ENCODE results near the gene EGFR.

The EGFR gene

DNA sequence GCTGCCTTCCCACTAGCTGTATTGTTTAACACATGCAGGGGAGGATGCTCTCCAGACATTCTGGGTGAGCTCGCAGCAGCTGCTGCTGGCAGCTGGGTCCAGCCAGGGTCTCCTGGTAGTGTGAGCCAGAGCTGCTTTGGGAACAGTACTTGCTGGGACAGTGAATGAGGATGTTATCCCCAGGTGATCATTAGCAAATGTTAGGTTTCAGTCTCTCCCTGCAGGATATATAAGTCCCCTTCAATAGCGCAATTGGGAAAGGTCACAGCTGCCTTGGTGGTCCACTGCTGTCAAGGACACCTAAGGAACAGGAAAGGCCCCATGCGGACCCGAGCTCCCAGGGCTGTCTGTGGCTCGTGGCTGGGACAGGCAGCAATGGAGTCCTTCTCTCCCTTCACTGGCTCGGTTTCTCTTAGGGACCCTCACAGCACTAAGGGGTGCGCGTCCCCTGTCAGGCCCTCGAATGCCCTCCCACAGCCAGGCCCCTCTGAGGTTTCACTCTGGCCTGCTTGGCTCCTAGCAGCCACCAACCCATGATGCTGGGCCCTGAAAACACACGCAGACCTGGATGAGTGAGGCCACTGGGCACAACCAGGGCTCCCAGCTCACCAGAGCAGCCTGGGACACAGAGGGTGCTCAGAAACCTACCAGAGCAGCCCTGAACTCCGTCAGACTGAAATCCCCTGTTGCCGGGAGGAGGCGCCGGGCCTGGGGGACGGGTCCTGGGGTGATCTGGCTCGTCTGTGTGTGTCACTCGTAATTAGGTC lies 173.3 kb downstream of the EGFR start:
- Histone ChIP-seq H3F3A (ENCODE audit: insufficient read depth, low read length) (no peaks in the 10 kb centered on the region), H3K27me3 (replicated peaks; ENCODE audit: insufficient read depth, low read length) (no peaks in the 10 kb centered on the region), H3K4me2 (ENCODE audit: low read depth, low read length) (no peak overlapping the region), H3K36me3 (replicated peaks; ENCODE audit: insufficient read depth, low read length) (no peaks in the 10 kb centered on the region), H3K9me3 (replicated peaks; ENCODE audit: insufficient read depth, low read length) (no peaks in the 10 kb centered on the region), H3K4me1 (ENCODE audit: low read length) (no peaks in the 10 kb centered on the region), H3K27ac (ENCODE audit: low read length) (no peak overlapping the region), H3K4me3 (ENCODE audit: low read length) (no peak overlapping the region), H3K9ac (ENCODE audit: low read length) (no peak overlapping the region), H3K9me2 (replicated peaks; ENCODE audit: insufficient read depth, low read length) (no peaks in the 10 kb centered on the region), H3K79me2 (ENCODE audit: low read length) (no peaks in the 10 kb centered on the region), H2AFZ (ENCODE audit: low read length) (no peak overlapping the region), H4K20me1 (ENCODE audit: insufficient read depth, low read length) (no peaks in the 10 kb centered on the region)
- no peak for DNase-seq
- TF ChIP-seq EZH2phosphoT487 (IDR thresholded peaks at IDR 0.05; ENCODE audit: low read length): no peak
- TF ChIP-seq CTCF (IDR thresholded peaks at IDR 0.05; ENCODE audit: low read length): no peak
- no peak for TF ChIP-seq EZH2 (optimal IDR thresholded peaks at IDR 0.05; ENCODE audit: low read depth, low read length)

GRCh38 chr7:55192723-55193122 lies 173.9 kb downstream of the EGFR start:
- Histone ChIP-seq H3K9ac (ENCODE audit: low read length) (no peak overlapping the region), H4K20me1 (ENCODE audit: insufficient read depth, low read length) (no peaks in the 10 kb centered on the region), H3K27ac (ENCODE audit: low read length) (no peak overlapping the region), H3K36me3 (replicated peaks; ENCODE audit: insufficient read depth, low read length) (no peaks in the 10 kb centered on the region), H2AFZ (ENCODE audit: low read length) (no peak overlapping the region), H3K4me1 (ENCODE audit: low read length) (no peaks in the 10 kb centered on the region), H3K27me3 (replicated peaks; ENCODE audit: insufficient read depth, low read length) (no peaks in the 10 kb centered on the region), H3K9me2 (replicated peaks; ENCODE audit: insufficient read depth, low read length) (no peaks in the 10 kb centered on the region), H3K4me2 (ENCODE audit: low read depth, low read length) (no peak overlapping the region), H3K79me2 (ENCODE audit: low read length) (no peaks in the 10 kb centered on the region), H3K9me3 (replicated peaks; ENCODE audit: insufficient read depth, low read length) (no peaks in the 10 kb centered on the region), H3F3A (ENCODE audit: insufficient read depth, low read length) (no peaks in the 10 kb centered on the region), H3K4me3 (ENCODE audit: low read length) (no peak overlapping the region)
- DNase-seq: no peak
- TF ChIP-seq CTCF (IDR thresholded peaks at IDR 0.05; ENCODE audit: low read length) (no peak), EZH2 (optimal IDR thresholded peaks at IDR 0.05; ENCODE audit: low read depth, low read length) (no peak), EZH2phosphoT487 (IDR thresholded peaks at IDR 0.05; ENCODE audit: low read length) (no peak)

DNA sequence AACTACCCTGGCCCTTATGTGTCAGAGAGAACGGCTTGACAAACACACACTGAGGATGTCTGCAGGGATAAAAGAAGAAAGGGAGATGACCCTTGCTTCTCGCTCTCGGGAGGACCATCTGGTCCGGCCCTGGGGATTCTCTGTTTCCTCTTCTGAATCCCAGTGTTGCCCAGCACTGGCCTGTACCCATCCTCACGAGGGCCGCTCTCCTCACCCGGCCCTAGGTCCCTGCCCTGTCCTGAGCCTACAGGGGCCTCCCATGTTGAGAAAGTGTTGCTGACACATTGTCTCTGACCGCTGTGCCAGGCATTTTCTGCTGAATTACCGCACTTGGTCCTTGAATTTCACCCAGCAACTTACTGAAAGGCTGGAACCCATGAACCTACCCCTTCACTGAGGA lies 174.4 kb downstream of the EGFR start:
- Histone ChIP-seq H3K36me3 (replicated peaks; ENCODE audit: insufficient read depth, low read length) (no peaks in the 10 kb centered on the region), H3K9me2 (replicated peaks; ENCODE audit: insufficient read depth, low read length) (no peaks in the 10 kb centered on the region), H4K20me1 (ENCODE audit: insufficient read depth, low read length) (no peaks in the 10 kb centered on the region), H3F3A (ENCODE audit: insufficient read depth, low read length) (no peaks in the 10 kb centered on the region), H3K4me2 (ENCODE audit: low read depth, low read length) (no peak overlapping the region), H3K4me1 (ENCODE audit: low read length) (no peaks in the 10 kb centered on the region), H3K79me2 (ENCODE audit: low read length) (no peaks in the 10 kb centered on the region), H3K9me3 (replicated peaks; ENCODE audit: insufficient read depth, low read length) (no peaks in the 10 kb centered on the region), H3K9ac (ENCODE audit: low read length) (no peak overlapping the region), H3K27me3 (replicated peaks; ENCODE audit: insufficient read depth, low read length) (no peaks in the 10 kb centered on the region), H3K4me3 (ENCODE audit: low read length) (no peak overlapping the region), H2AFZ (ENCODE audit: low read length) (no peak overlapping the region), H3K27ac (ENCODE audit: low read length) (no peak overlapping the region)
- TF ChIP-seq EZH2phosphoT487 (IDR thresholded peaks at IDR 0.05; ENCODE audit: low read length) (no peak), EZH2 (optimal IDR thresholded peaks at IDR 0.05; ENCODE audit: low read depth, low read length) (no peak), CTCF (IDR thresholded peaks at IDR 0.05; ENCODE audit: low read length) (no peak)
- no peak for DNase-seq
